ENCODE data around the gene ADORA1. TPM values are rescaled to one million over a fixed set of nuclear protein-coding genes. Genes with fewer than 3 reads are reported as not detected.

Gene ADORA1
- total and polyA plus RNA-seq, 2 donors from 2014 or later, result 4.9 to 21.2 TPM

DNA sequence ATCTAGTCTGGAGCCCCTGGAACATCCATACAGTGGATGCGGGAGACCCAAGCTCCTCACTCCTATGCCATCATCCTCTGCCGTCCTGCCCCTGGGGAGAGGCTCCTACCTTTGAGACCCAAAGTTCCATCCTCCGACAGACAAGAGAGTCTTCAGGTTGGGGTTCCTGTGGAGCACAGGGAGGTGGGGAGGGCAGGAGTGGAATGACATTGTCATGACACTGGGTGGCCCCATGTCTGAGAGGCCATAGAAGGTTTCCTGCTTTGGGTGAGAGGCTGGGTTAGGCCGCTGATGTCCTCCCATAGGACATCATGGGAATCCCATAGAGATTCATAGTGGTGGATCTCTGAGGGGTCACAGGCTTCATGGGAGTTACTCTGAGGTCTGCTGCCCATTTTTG lies 56.9 kb downstream of the ADORA1 start:
- H3K9me3 ChIP-seq (ENCODE audit: control insufficient read depth in 2 of 3, insufficient read depth in 1 of 3, low read length in 3 of 3), result no peaks in the 10 kb centered on the region
- H3K27ac ChIP-seq (ENCODE audit: low read depth in 2 of 2, low read length in 2 of 2), result no peak overlapping the region
- no peak overlapping the region for H3K9ac ChIP-seq (ENCODE audit: low read length in 3 of 3)
- H3K4me1 ChIP-seq (ENCODE audit: control insufficient read depth in 2 of 3, insufficient read depth in 2 of 3, low read depth in 1 of 3, low read length in 3 of 3), result peaks cover 0 to 4% (median 3%) of the 10 kb centered on the region in 3 donors
- TF ChIP-seq, protein P1, sequence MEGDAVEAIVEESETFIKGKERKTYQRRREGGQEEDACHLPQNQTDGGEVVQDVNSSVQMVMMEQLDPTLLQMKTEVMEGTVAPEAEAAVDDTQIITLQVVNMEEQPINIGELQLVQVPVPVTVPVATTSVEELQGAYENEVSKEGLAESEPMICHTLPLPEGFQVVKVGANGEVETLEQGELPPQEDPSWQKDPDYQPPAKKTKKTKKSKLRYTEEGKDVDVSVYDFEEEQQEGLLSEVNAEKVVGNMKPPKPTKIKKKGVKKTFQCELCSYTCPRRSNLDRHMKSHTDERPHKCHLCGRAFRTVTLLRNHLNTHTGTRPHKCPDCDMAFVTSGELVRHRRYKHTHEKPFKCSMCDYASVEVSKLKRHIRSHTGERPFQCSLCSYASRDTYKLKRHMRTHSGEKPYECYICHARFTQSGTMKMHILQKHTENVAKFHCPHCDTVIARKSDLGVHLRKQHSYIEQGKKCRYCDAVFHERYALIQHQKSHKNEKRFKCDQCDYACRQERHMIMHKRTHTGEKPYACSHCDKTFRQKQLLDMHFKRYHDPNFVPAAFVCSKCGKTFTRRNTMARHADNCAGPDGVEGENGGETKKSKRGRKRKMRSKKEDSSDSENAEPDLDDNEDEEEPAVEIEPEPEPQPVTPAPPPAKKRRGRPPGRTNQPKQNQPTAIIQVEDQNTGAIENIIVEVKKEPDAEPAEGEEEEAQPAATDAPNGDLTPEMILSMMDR (IDR thresholded peaks at IDR 0.05; ENCODE audit: borderline replicate concordance, extremely low read depth, insufficient read depth), result no peak
- no peak for DNase-seq
- H3K36me3 ChIP-seq (ENCODE audit: control insufficient read depth in 2 of 3, insufficient read depth in 3 of 3, low read length in 3 of 3), result no peaks in the 10 kb centered on the region
- no peak overlapping the region for H3K4me3 ChIP-seq (ENCODE audit: low read length in 3 of 3)
- intact Hi-C loops (cut with DNase I), result no loop called here
- no peaks in the 10 kb centered on the region for H3K27me3 ChIP-seq (ENCODE audit: control insufficient read depth, insufficient read depth, low read length)
- FAIRE-seq, result no peak

DNA sequence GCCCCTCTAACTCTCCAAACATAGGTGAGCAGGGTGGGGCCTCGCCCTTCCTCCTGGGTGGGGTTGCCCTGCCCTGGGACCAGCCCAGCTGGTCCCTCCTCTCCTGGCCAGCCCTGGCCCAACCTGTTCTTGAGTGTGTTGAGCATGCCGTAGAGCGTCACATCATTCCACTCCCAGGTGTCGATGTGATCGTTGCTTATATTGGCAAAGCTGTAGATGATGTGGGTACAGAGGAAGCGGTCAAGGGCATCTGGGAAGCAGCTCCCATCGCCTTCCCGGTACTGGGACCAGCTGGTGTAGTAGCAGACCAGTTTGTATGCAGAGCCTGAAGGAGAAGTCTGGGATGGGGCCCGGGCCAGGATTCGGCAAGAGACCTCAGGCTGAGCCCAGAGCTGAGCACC lies 57.5 kb downstream of the ADORA1 start:
- no peaks in the 10 kb centered on the region for H3K9me3 ChIP-seq (ENCODE audit: control insufficient read depth in 2 of 3, insufficient read depth in 1 of 3, low read length in 3 of 3)
- FAIRE-seq, result no peak
- intact Hi-C loops (cut with DNase I), result no loop called here
- H3K4me1 ChIP-seq (ENCODE audit: control insufficient read depth in 2 of 3, insufficient read depth in 2 of 3, low read depth in 1 of 3, low read length in 3 of 3), result peaks cover 0 to 4% (median 3%) of the 10 kb centered on the region in 3 donors
- TF ChIP-seq, protein P1 (IDR thresholded peaks at IDR 0.05; ENCODE audit: borderline replicate concordance, extremely low read depth, insufficient read depth), result no peak
- DNase-seq, result no peak
- no peak overlapping the region for H3K27ac ChIP-seq (ENCODE audit: low read depth in 2 of 2, low read length in 2 of 2)
- no peak overlapping the region for H3K9ac ChIP-seq (ENCODE audit: low read length in 3 of 3)
- no peaks in the 10 kb centered on the region for H3K27me3 ChIP-seq (ENCODE audit: control insufficient read depth, insufficient read depth, low read length)
- H3K36me3 ChIP-seq (ENCODE audit: control insufficient read depth in 2 of 3, insufficient read depth in 3 of 3, low read length in 3 of 3), result no peaks in the 10 kb centered on the region
- no peak overlapping the region for H3K4me3 ChIP-seq (ENCODE audit: low read length in 3 of 3)

DNA sequence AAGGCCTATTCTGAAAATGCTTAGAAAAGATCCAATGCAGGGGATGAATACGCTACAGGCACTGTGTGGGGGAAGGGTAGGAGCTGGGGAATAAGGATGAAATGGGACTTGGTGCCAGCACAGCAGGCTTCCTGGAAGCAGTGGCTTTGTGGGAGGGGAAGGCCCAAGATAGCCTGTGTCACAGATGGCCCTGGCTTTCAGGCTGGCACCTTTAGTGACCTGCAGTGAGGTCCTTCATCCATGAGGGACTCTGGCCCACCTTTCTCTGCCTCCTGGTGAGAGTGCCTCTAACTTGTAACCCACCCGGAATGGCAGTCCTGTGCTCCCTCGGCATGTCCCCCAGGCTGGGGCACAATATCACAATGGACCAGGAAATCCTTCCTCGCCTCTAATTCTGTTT lies 58.1 kb downstream of the ADORA1 start:
- no peak overlapping the region for H3K27ac ChIP-seq (ENCODE audit: low read depth in 2 of 2, low read length in 2 of 2)
- H3K4me1 ChIP-seq (ENCODE audit: control insufficient read depth in 2 of 3, insufficient read depth in 2 of 3, low read depth in 1 of 3, low read length in 3 of 3), result peaks cover 0 to 4% (median 3%) of the 10 kb centered on the region in 3 donors
- TF ChIP-seq, protein P1 (IDR thresholded peaks at IDR 0.05; ENCODE audit: borderline replicate concordance, extremely low read depth, insufficient read depth), result no peak
- H3K4me3 ChIP-seq (ENCODE audit: low read length in 3 of 3), result no peak overlapping the region
- intact Hi-C loops (cut with DNase I), result no loop called here
- FAIRE-seq (no peak), DNase-seq (no peak)
- H3K36me3 ChIP-seq (ENCODE audit: control insufficient read depth in 2 of 3, insufficient read depth in 3 of 3, low read length in 3 of 3), result no peaks in the 10 kb centered on the region
- H3K9ac ChIP-seq (ENCODE audit: low read length in 3 of 3), result no peak overlapping the region
- no peaks in the 10 kb centered on the region for H3K27me3 ChIP-seq (ENCODE audit: control insufficient read depth, insufficient read depth, low read length)
- H3K9me3 ChIP-seq (ENCODE audit: control insufficient read depth in 2 of 3, insufficient read depth in 1 of 3, low read length in 3 of 3), result no peaks in the 10 kb centered on the region

DNA sequence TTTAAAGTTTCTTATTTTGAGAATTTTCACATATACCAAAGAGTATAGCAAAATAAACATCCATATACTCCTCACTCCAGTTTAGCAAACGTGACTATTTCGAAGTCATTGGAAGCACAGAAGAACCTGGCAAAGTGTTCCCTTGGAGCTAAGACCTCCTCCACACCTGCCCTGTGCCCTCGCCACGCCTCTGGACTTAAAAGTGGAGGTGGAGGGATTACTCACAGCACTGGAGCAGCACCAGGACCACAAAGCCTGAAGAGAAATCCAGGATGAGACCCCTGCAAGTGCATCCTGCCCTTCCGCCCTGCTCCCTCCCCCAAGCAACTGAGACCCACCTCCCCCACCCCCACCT lies 58.5 kb downstream of the ADORA1 start:
- FAIRE-seq (no peak), DNase-seq (no peak)
- Histone ChIP-seq H3K9ac (ENCODE audit: low read length in 3 of 3) (no peak overlapping the region), H3K27ac (ENCODE audit: low read depth in 2 of 2, low read length in 2 of 2) (no peak overlapping the region), H3K9me3 (ENCODE audit: control insufficient read depth in 2 of 3, insufficient read depth in 1 of 3, low read length in 3 of 3) (no peaks in the 10 kb centered on the region), H3K36me3 (ENCODE audit: control insufficient read depth in 2 of 3, insufficient read depth in 3 of 3, low read length in 3 of 3) (no peaks in the 10 kb centered on the region), H3K4me1 (ENCODE audit: control insufficient read depth in 2 of 3, insufficient read depth in 2 of 3, low read depth in 1 of 3, low read length in 3 of 3) (peaks cover 0 to 4% (median 3%) of the 10 kb centered on the region in 3 donors), H3K4me3 (ENCODE audit: low read length in 3 of 3) (no peak overlapping the region), H3K27me3 (ENCODE audit: control insufficient read depth, insufficient read depth, low read length) (no peaks in the 10 kb centered on the region)
- TF ChIP-seq, protein P1 (IDR thresholded peaks at IDR 0.05; ENCODE audit: borderline replicate concordance, extremely low read depth, insufficient read depth), result no peak
- intact Hi-C loops (cut with DNase I), result no loop called here
